ENCODE results near the gene NGF.
"Not testable (repeated sequence)": the region's sequence is repeated elsewhere in the genome, so short reads cannot be mapped to it uniquely, and the experiment has no call there.

The NGF gene

GRCh38 chr1:115337633-115338456 lies at the start of gene NGF:
NGF (minus strand) TSS chr1:115338249; CDS start chr1:115286795, 51,454 bp downstream.
- peak; percentile 36 for DNase-seq

GRCh38 chr1:115383455-115383854 lies 45.4 kb upstream of the NGF start:
- not testable (repeated sequence) for DNase-seq

GRCh38 chr1:115379943-115380342 lies 41.9 kb upstream of the NGF start:
- DNase-seq = no peak

- DNase-seq = peak; percentile 34
Measured at GRCh38 chr1:115377411-115377810, 39.4 kb upstream of the NGF start.

- no peak for DNase-seq
Measured at GRCh38 chr1:115374598-115374997, 36.5 kb upstream of the NGF start.

GRCh38 chr1:115373305-115373704 lies 35.3 kb upstream of the NGF start:
- no peak for DNase-seq

- DNase-seq = no peak
Measured at GRCh38 chr1:115365738-115366137, 27.7 kb upstream of the NGF start.

GRCh38 chr1:115364780-115365155 lies 26.7 kb upstream of the NGF start:
- no peak for DNase-seq

GRCh38 chr1:115364046-115364779 lies 26.2 kb upstream of the NGF start:
- DNase-seq = no peak

GRCh38 chr1:115363171-115363570 lies 25.1 kb upstream of the NGF start:
- DNase-seq = no peak

GRCh38 chr1:115360505-115361129 lies 22.6 kb upstream of the NGF start:
- DNase-seq = not testable (repeated sequence)

GRCh38 chr1:115359787-115360452 lies 21.9 kb upstream of the NGF start:
- DNase-seq = not testable (repeated sequence)

GRCh38 chr1:115356356-115356755 lies 18.3 kb upstream of the NGF start:
- DNase-seq = no peak

- DNase-seq = peak; percentile 8
Measured at GRCh38 chr1:115355069-115355468, 17.0 kb upstream of the NGF start.

- DNase-seq = no peak
Measured at GRCh38 chr1:115351143-115351542, 13.1 kb upstream of the NGF start.

- no peak for DNase-seq
Measured at GRCh38 chr1:115348636-115349035, 10.6 kb upstream of the NGF start.

GRCh38 chr1:115347282-115347681 lies 9.2 kb upstream of the NGF start:
- no peak for DNase-seq

- no peak for DNase-seq
Measured at GRCh38 chr1:115343200-115343737, 5.2 kb upstream of the NGF start.

GRCh38 chr1:115341948-115342347 lies 3.9 kb upstream of the NGF start:
- DNase-seq = no peak

- DNase-seq = no peak
Measured at GRCh38 chr1:115340879-115341278, 2.8 kb upstream of the NGF start.

GRCh38 chr1:115338457-115338820 lies 390 bp upstream of the NGF start:
- DNase-seq = no peak

- no peak for DNase-seq
Measured at GRCh38 chr1:115337276-115337632, 795 bp downstream of the NGF start.

GRCh38 chr1:115336741-115337140 lies 1.3 kb downstream of the NGF start:
- no peak for DNase-seq

Measured in COR-L47 (cell line).